ENCODE results near the gene CATSPER3. TPM values are rescaled to one million over a fixed set of nuclear protein-coding genes. Genes with fewer than 3 reads are reported as not detected.

CATSPER3 gene
- total RNA-seq, 1 experiment from 2014 or later: 0.37 TPM

DNA sequence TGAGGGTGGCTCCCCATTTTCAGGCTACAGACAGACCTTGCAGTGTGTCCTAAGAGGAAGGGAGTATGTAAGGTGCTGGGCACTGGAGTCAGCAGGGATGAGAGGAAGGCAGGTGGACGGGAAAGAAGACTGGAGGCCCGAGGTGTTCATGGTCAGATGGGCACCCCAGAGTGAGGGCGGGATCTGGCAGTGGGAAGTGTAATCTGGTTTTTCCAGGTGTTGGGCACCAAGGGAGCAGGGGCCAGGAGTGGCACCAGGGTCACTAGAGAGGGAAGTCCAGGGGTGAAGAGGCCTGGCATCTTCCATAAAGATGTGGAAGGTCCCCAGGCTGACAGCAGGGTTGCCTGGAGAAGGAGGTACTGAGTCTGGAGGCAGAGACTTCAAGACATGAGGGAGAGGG is 36.7 kb downstream of the CATSPER3 start:
- ChIA-PET CTCF (no interaction called here), POLR2A (no interaction called here)
- Mint-ChIP-seq H3K27ac (no peak overlapping the region), H3K4me3 (no peak overlapping the region), H3K9me3 (no peaks in the 10 kb centered on the region), H3K4me1 (no peaks in the 10 kb centered on the region), H3K27me3 (ENCODE audit: low read depth) (peaks cover 13% of the 10 kb centered on the region; the same call in 1 of the 2 replicates), H3K36me3 (no peaks in the 10 kb centered on the region)
- no peak for DNase-seq (ENCODE audit: low spot score)
- TF ChIP-seq, protein P1, sequence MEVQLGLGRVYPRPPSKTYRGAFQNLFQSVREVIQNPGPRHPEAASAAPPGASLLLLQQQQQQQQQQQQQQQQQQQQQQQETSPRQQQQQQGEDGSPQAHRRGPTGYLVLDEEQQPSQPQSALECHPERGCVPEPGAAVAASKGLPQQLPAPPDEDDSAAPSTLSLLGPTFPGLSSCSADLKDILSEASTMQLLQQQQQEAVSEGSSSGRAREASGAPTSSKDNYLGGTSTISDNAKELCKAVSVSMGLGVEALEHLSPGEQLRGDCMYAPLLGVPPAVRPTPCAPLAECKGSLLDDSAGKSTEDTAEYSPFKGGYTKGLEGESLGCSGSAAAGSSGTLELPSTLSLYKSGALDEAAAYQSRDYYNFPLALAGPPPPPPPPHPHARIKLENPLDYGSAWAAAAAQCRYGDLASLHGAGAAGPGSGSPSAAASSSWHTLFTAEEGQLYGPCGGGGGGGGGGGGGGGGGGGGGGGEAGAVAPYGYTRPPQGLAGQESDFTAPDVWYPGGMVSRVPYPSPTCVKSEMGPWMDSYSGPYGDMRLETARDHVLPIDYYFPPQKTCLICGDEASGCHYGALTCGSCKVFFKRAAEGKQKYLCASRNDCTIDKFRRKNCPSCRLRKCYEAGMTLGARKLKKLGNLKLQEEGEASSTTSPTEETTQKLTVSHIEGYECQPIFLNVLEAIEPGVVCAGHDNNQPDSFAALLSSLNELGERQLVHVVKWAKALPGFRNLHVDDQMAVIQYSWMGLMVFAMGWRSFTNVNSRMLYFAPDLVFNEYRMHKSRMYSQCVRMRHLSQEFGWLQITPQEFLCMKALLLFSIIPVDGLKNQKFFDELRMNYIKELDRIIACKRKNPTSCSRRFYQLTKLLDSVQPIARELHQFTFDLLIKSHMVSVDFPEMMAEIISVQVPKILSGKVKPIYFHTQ (CRISPR knock-in tag; IDR thresholded peaks at IDR 0.05): no peak
- no peak for TF ChIP-seq ZNF671 (CRISPR knock-in tag; IDR thresholded peaks at IDR 0.05)
- TF ChIP-seq, protein P2, sequence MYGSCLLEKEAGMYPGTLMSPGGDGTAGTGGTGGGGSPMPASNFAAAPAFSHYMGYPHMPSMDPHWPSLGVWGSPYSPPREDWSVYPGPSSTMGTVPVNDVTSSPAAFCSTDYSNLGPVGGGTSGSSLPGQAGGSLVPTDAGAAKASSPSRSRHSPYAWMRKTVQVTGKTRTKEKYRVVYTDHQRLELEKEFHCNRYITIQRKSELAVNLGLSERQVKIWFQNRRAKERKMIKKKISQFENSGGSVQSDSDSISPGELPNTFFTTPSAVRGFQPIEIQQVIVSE (CRISPR knock-in tag; IDR thresholded peaks at IDR 0.05; ENCODE audit: borderline replicate concordance): no peak
- no peak for ATAC-seq

DNA sequence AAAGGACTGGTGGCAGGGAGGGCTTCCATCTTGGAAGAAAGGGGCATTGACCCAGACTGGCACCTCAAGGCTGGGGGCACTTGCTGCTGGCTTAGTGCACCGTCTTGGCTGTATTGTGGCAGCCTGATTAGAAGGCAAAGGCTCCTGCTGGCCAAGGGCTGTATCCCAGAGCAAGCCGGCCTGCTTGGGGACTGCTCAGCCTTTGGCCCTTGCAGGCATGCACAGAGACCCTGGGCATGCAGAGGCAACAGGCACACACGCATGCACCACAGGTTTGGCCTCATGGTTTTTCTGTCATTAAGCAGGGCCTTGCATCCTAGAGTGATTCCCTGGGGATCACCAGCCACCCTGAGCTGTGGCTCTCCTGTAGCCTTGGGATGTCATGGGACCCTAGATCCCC is 37.4 kb downstream of the CATSPER3 start:
- POLR2A ChIA-PET: no interaction called here
- Mint-ChIP-seq H3K36me3 (no peaks in the 10 kb centered on the region), H3K9me3 (no peaks in the 10 kb centered on the region), H3K27ac (no peak overlapping the region), H3K4me1 (no peaks in the 10 kb centered on the region), H3K4me3 (no peak overlapping the region), H3K27me3 (ENCODE audit: low read depth) (peaks cover 13% of the 10 kb centered on the region; the same call in 1 of the 2 replicates)
- DNase-seq (ENCODE audit: low spot score): no peak
- TF ChIP-seq, protein P3, sequence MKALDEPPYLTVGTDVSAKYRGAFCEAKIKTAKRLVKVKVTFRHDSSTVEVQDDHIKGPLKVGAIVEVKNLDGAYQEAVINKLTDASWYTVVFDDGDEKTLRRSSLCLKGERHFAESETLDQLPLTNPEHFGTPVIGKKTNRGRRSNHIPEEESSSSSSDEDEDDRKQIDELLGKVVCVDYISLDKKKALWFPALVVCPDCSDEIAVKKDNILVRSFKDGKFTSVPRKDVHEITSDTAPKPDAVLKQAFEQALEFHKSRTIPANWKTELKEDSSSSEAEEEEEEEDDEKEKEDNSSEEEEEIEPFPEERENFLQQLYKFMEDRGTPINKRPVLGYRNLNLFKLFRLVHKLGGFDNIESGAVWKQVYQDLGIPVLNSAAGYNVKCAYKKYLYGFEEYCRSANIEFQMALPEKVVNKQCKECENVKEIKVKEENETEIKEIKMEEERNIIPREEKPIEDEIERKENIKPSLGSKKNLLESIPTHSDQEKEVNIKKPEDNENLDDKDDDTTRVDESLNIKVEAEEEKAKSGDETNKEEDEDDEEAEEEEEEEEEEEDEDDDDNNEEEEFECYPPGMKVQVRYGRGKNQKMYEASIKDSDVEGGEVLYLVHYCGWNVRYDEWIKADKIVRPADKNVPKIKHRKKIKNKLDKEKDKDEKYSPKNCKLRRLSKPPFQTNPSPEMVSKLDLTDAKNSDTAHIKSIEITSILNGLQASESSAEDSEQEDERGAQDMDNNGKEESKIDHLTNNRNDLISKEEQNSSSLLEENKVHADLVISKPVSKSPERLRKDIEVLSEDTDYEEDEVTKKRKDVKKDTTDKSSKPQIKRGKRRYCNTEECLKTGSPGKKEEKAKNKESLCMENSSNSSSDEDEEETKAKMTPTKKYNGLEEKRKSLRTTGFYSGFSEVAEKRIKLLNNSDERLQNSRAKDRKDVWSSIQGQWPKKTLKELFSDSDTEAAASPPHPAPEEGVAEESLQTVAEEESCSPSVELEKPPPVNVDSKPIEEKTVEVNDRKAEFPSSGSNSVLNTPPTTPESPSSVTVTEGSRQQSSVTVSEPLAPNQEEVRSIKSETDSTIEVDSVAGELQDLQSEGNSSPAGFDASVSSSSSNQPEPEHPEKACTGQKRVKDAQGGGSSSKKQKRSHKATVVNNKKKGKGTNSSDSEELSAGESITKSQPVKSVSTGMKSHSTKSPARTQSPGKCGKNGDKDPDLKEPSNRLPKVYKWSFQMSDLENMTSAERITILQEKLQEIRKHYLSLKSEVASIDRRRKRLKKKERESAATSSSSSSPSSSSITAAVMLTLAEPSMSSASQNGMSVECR (CRISPR knock-in tag; IDR thresholded peaks at IDR 0.05; ENCODE audit: borderline replicate concordance): no peak
- TF ChIP-seq NR3C1 (CRISPR knock-in tag; conservative IDR thresholded peaks at IDR 0.05; ENCODE audit: low read depth): no peak
- TF ChIP-seq, protein P4, sequence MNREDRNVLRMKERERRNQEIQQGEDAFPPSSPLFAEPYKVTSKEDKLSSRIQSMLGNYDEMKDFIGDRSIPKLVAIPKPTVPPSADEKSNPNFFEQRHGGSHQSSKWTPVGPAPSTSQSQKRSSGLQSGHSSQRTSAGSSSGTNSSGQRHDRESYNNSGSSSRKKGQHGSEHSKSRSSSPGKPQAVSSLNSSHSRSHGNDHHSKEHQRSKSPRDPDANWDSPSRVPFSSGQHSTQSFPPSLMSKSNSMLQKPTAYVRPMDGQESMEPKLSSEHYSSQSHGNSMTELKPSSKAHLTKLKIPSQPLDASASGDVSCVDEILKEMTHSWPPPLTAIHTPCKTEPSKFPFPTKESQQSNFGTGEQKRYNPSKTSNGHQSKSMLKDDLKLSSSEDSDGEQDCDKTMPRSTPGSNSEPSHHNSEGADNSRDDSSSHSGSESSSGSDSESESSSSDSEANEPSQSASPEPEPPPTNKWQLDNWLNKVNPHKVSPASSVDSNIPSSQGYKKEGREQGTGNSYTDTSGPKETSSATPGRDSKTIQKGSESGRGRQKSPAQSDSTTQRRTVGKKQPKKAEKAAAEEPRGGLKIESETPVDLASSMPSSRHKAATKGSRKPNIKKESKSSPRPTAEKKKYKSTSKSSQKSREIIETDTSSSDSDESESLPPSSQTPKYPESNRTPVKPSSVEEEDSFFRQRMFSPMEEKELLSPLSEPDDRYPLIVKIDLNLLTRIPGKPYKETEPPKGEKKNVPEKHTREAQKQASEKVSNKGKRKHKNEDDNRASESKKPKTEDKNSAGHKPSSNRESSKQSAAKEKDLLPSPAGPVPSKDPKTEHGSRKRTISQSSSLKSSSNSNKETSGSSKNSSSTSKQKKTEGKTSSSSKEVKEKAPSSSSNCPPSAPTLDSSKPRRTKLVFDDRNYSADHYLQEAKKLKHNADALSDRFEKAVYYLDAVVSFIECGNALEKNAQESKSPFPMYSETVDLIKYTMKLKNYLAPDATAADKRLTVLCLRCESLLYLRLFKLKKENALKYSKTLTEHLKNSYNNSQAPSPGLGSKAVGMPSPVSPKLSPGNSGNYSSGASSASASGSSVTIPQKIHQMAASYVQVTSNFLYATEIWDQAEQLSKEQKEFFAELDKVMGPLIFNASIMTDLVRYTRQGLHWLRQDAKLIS (CRISPR knock-in tag; IDR thresholded peaks at IDR 0.05; ENCODE audit: borderline replicate concordance): no peak
- TF ChIP-seq, protein P5, sequence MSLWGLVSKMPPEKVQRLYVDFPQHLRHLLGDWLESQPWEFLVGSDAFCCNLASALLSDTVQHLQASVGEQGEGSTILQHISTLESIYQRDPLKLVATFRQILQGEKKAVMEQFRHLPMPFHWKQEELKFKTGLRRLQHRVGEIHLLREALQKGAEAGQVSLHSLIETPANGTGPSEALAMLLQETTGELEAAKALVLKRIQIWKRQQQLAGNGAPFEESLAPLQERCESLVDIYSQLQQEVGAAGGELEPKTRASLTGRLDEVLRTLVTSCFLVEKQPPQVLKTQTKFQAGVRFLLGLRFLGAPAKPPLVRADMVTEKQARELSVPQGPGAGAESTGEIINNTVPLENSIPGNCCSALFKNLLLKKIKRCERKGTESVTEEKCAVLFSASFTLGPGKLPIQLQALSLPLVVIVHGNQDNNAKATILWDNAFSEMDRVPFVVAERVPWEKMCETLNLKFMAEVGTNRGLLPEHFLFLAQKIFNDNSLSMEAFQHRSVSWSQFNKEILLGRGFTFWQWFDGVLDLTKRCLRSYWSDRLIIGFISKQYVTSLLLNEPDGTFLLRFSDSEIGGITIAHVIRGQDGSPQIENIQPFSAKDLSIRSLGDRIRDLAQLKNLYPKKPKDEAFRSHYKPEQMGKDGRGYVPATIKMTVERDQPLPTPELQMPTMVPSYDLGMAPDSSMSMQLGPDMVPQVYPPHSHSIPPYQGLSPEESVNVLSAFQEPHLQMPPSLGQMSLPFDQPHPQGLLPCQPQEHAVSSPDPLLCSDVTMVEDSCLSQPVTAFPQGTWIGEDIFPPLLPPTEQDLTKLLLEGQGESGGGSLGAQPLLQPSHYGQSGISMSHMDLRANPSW (CRISPR knock-in tag; conservative IDR thresholded peaks at IDR 0.05; ENCODE audit: low read depth): no peak
- no peak for TF ChIP-seq TEAD4 (CRISPR knock-in tag; IDR thresholded peaks at IDR 0.05)
- TF ChIP-seq, protein P6, sequence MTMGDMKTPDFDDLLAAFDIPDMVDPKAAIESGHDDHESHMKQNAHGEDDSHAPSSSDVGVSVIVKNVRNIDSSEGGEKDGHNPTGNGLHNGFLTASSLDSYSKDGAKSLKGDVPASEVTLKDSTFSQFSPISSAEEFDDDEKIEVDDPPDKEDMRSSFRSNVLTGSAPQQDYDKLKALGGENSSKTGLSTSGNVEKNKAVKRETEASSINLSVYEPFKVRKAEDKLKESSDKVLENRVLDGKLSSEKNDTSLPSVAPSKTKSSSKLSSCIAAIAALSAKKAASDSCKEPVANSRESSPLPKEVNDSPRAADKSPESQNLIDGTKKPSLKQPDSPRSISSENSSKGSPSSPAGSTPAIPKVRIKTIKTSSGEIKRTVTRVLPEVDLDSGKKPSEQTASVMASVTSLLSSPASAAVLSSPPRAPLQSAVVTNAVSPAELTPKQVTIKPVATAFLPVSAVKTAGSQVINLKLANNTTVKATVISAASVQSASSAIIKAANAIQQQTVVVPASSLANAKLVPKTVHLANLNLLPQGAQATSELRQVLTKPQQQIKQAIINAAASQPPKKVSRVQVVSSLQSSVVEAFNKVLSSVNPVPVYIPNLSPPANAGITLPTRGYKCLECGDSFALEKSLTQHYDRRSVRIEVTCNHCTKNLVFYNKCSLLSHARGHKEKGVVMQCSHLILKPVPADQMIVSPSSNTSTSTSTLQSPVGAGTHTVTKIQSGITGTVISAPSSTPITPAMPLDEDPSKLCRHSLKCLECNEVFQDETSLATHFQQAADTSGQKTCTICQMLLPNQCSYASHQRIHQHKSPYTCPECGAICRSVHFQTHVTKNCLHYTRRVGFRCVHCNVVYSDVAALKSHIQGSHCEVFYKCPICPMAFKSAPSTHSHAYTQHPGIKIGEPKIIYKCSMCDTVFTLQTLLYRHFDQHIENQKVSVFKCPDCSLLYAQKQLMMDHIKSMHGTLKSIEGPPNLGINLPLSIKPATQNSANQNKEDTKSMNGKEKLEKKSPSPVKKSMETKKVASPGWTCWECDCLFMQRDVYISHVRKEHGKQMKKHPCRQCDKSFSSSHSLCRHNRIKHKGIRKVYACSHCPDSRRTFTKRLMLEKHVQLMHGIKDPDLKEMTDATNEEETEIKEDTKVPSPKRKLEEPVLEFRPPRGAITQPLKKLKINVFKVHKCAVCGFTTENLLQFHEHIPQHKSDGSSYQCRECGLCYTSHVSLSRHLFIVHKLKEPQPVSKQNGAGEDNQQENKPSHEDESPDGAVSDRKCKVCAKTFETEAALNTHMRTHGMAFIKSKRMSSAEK (CRISPR knock-in tag; IDR thresholded peaks at IDR 0.05; ENCODE audit: borderline replicate concordance): no peak
- no peak for TF ChIP-seq CREB1 (CRISPR knock-in tag; IDR thresholded peaks at IDR 0.05)
- TF ChIP-seq, protein P7, sequence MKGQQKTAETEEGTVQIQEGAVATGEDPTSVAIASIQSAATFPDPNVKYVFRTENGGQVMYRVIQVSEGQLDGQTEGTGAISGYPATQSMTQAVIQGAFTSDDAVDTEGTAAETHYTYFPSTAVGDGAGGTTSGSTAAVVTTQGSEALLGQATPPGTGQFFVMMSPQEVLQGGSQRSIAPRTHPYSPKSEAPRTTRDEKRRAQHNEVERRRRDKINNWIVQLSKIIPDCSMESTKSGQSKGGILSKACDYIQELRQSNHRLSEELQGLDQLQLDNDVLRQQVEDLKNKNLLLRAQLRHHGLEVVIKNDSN (CRISPR knock-in tag; IDR thresholded peaks at IDR 0.05): no peak
- no peak for ATAC-seq
- CTCF ChIA-PET: interaction anchor here (0.6 to 1.8 kb wide), 5 partner anchors 9 to 186 kb away, joined by 3 to 6 read pairs (median 4); partner anchors contain the start of gene PCBD2

All from WTC11 (cell line).